GDM1 (cell line): ENCODE measurements around the gene FAM50A.
A peak's percentile ranks its signal among the peaks of the same experiment; 100 is the strongest.
"Not testable (repeated sequence)": the region's sequence is repeated elsewhere in the genome, so short reads cannot be mapped to it uniquely, and the experiment has no call there.

Experiments used
- DNase-seq: peaks from one replicate; lab custom pipeline; 2025; lab: John Stamatoyannopoulos, UW

Gene FAM50A

GRCh38 chrX:154482786-154483185, 38.8 kb downstream of the FAM50A start:
- no peak for DNase-seq

- no peak for DNase-seq
Observed at GRCh38 chrX:154483325-154483724, 39.4 kb downstream of the FAM50A start.

GRCh38 chrX:154484255-154485149, 40.6 kb downstream of the FAM50A start:
- DNase-seq: no peak

GRCh38 chrX:154485150-154486051, 41.5 kb downstream of the FAM50A start:
- DNase-seq: no peak

- no peak for DNase-seq
Observed at GRCh38 chrX:154486052-154486395, 42.1 kb downstream of the FAM50A start.

- peak; percentile 61 for DNase-seq
Observed at GRCh38 chrX:154486396-154487207, 42.7 kb downstream of the FAM50A start, which contains the start of gene UBL4A. Gene UBL4A, minus strand, starts transcription at chrX:154486615. Its CDS starts 31 bp downstream, at chrX:154486584.

- no peak for DNase-seq
Observed at GRCh38 chrX:154487518-154488290, 43.8 kb downstream of the FAM50A start.

- DNase-seq: no peak
Observed at GRCh38 chrX:154488336-154489075, 44.6 kb downstream of the FAM50A start.

- no peak for DNase-seq
Observed at GRCh38 chrX:154489182-154489581, 45.2 kb downstream of the FAM50A start.

GRCh38 chrX:154490021-154490413, 46.1 kb downstream of the FAM50A start:
- DNase-seq: no peak

GRCh38 chrX:154490414-154491083, 46.6 kb downstream of the FAM50A start, which contains the start of gene SLC10A3:
Gene SLC10A3, minus strand, starts transcription at chrX:154490629. Its CDS starts 1,689 bp downstream, at chrX:154488940.
- peak; percentile 88 for DNase-seq

GRCh38 chrX:154494715-154495114, 50.8 kb downstream of the FAM50A start:
- DNase-seq: no peak

- no peak for DNase-seq
Observed at GRCh38 chrX:154495472-154495922, 51.6 kb downstream of the FAM50A start.

- not testable (repeated sequence) for DNase-seq
Observed at GRCh38 chrX:154496591-154497137, 52.7 kb downstream of the FAM50A start.
